WTC11 (cell line): ENCODE measurements around the gene PPP4R3B. TPM values are rescaled to one million over a fixed set of nuclear protein-coding genes. Genes with fewer than 3 reads are reported as not detected.

Experiments
- ATAC-seq: fragments of 200-7000 bp; cut with Tn5 transposase; 2 replicates; pipeline ENCODE4 v1.10.0; 2021; ENCODE audit warnings: mild to moderate bottlenecking, moderate library complexity
- CTCF ChIA-PET: fragments of 300-600 bp; sonication (Branson Sonifier 250); formaldehyde crosslinking; loops from one replicate; lab custom pipeline; 2021; ENCODE audit warnings: antibody characterized with exemption; lab: Charles Lee
- POLR2A ChIA-PET: fragments of 350-600 bp; sonication (Branson Sonifier 250); formaldehyde crosslinking; loops from one replicate; lab custom pipeline; 2021; ENCODE audit warnings: antibody characterized with exemption; lab: Charles Lee
- DNase-seq: peaks from one replicate; pipeline ENCODE4 v3.0.0; 2021; ENCODE audit warnings: low spot score
- H3K27ac Mint-ChIP-seq: 2 replicates; pipeline ENCODE4 v1.8.0; 2021; ENCODE audit warnings: mixed read lengths
- H3K27me3 Mint-ChIP-seq: 2 replicates; pipeline ENCODE4 v1.8.0; 2021; ENCODE audit warnings: low read depth, mild to moderate bottlenecking, moderate library complexity, mixed read lengths
- H3K36me3 Mint-ChIP-seq: 2 replicates; pipeline ENCODE4 v1.8.0; 2021; ENCODE audit warnings: mixed read lengths
- H3K4me1 Mint-ChIP-seq: 2 replicates; pipeline ENCODE4 v1.8.0; 2022; ENCODE audit warnings: mixed read lengths
- H3K4me3 Mint-ChIP-seq: 2 replicates; pipeline ENCODE4 v1.8.0; 2021; ENCODE audit warnings: mild to moderate bottlenecking, moderate library complexity, mixed read lengths
- H3K9me3 Mint-ChIP-seq: 2 replicates; pipeline ENCODE4 v1.8.0; 2021; ENCODE audit warnings: mixed read lengths
- ATF1 ChIP-seq: sonication (generic); formaldehyde crosslinking; IDR thresholded peaks from 2 replicates; pipeline ENCODE4 v1.8.1; 2023; ENCODE audit warnings: mild to moderate bottlenecking, moderate library complexity, missing genetic modification reagents
- CREB1 ChIP-seq: sonication (generic); formaldehyde crosslinking; IDR thresholded peaks from 2 replicates; pipeline ENCODE4 v1.8.0; 2023; ENCODE audit warnings: mild to moderate bottlenecking, missing genetic modification reagents
- ELF4 ChIP-seq: sonication (generic); formaldehyde crosslinking; IDR thresholded peaks from 2 replicates; pipeline ENCODE4 v1.8.1; 2022; ENCODE audit warnings: low read depth, mild to moderate bottlenecking, moderate library complexity, missing genetic modification reagents
- GABPB1 ChIP-seq: sonication (generic); formaldehyde crosslinking; IDR thresholded peaks from 2 replicates; pipeline ENCODE4 v1.8.1; 2023; ENCODE audit warnings: mild to moderate bottlenecking, missing genetic modification reagents
- IRF2 ChIP-seq: sonication (generic); formaldehyde crosslinking; IDR thresholded peaks from 2 replicates; pipeline ENCODE4 v1.8.0; 2022; ENCODE audit warnings: low read depth, missing genetic modification reagents, borderline replicate concordance
- MXD4 ChIP-seq: fragments of 250-450 bp; sonication (Bioruptor Pico); IDR thresholded peaks from 2 replicates; pipeline ENCODE4 v1.8.0; 2021; ENCODE audit warnings: mild to moderate bottlenecking, moderate library complexity, borderline replicate concordance
- NFE2L1 ChIP-seq: sonication (generic); formaldehyde crosslinking; IDR thresholded peaks from 2 replicates; pipeline ENCODE4 v1.8.1; 2023; ENCODE audit warnings: missing genetic modification reagents
- NR1H2 ChIP-seq: sonication (generic); formaldehyde crosslinking; IDR thresholded peaks from 2 replicates; pipeline ENCODE4 v1.9.0; 2021; ENCODE audit warnings: mild to moderate bottlenecking, moderate library complexity, missing genetic modification reagents
- SMAD4 ChIP-seq: sonication (generic); formaldehyde crosslinking; IDR thresholded peaks from 2 replicates; pipeline ENCODE4 v1.8.0; 2022; ENCODE audit warnings: mild to moderate bottlenecking, missing genetic modification reagents
- ZNF219 ChIP-seq: sonication (generic); formaldehyde crosslinking; IDR thresholded peaks from 2 replicates; pipeline ENCODE4 v1.8.0; 2023; ENCODE audit warnings: missing genetic modification reagents, mild to moderate bottlenecking, borderline replicate concordance
- ZNF263 ChIP-seq: sonication (generic); formaldehyde crosslinking; IDR thresholded peaks from 2 replicates; pipeline ENCODE4 v1.8.1; 2022; ENCODE audit warnings: low read depth, mild to moderate bottlenecking, moderate library complexity, missing genetic modification reagents
- ZNF396 ChIP-seq: fragments of 250-450 bp; sonication (Bioruptor Pico); IDR thresholded peaks from 2 replicates; pipeline ENCODE4 v1.8.0; 2021; ENCODE audit warnings: mild to moderate bottlenecking, moderate library complexity, borderline replicate concordance
- ZNF671 ChIP-seq: fragments of 250-450 bp; sonication (Bioruptor Pico); IDR thresholded peaks from 2 replicates; pipeline ENCODE4 v1.8.0; 2021; ENCODE audit warnings: mild to moderate bottlenecking
- total RNA-seq: library from RNA; stranded (reverse); gene quantifications from 3 replicates; pipeline ENCODE4 v1.2.3, GENCODE V29; 2021
- TF ChIP-seq, protein P1 (sequence below): fragments of 250-450 bp; sonication (Bioruptor Pico); IDR thresholded peaks from 2 replicates; pipeline ENCODE4 v1.9.0; 2021; ENCODE audit warnings: mild to moderate bottlenecking
- TF ChIP-seq, protein P2 (sequence below): sonication (generic); formaldehyde crosslinking; IDR thresholded peaks from 2 replicates; pipeline ENCODE4 v1.8.1; 2023; ENCODE audit warnings: mild to moderate bottlenecking, missing genetic modification reagents, moderate library complexity
- TF ChIP-seq, protein P3 (sequence below): sonication (generic); formaldehyde crosslinking; IDR thresholded peaks from 2 replicates; pipeline ENCODE4 v1.8.0; 2022; ENCODE audit warnings: mild to moderate bottlenecking, missing genetic modification reagents
- TF ChIP-seq, protein P4 (sequence below): sonication (generic); formaldehyde crosslinking; IDR thresholded peaks from 2 replicates; pipeline ENCODE4 v1.8.1; 2023; ENCODE audit warnings: mild to moderate bottlenecking, missing genetic modification reagents, borderline replicate concordance
- TF ChIP-seq, protein P5 (sequence below): fragments of 250-450 bp; sonication (Bioruptor Pico); IDR thresholded peaks from 2 replicates; pipeline ENCODE4 v2.1.2; 2022; ENCODE audit warnings: mild to moderate bottlenecking, moderate library complexity
- TF ChIP-seq, protein P6 (sequence below): sonication (generic); formaldehyde crosslinking; IDR thresholded peaks from 2 replicates; pipeline ENCODE4 v1.8.0; 2023; ENCODE audit warnings: missing genetic modification reagents

PPP4R3B gene
- total RNA-seq, 1 experiment from 2014 or later, result 39.0 TPM

DNA sequence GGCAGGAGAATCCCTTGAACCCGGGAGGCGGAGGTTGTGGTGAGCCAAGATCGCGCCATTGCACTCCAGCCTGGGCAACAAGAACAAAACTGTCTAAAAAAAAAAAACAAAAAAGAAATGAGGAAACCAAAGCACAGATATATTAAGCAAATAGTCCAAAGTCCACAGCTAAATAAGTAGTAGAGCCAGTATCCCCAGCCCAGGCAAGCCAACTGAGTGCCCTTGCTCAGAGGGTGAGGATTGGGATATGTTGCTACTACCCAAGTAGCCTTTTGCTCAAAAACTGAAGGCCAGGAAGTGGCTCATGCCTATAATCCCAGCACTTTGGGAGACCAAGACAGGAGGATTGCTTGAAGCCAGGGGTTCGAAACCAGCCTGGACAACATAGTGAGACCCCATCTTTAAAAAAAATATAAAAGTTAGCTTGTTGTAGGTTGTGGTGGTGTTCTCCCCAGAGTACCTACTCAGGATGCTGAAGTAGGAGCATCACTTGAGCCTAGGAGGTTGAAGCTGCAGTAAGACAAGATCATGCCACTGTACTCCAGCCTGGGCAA, 92.5 kb downstream of the PPP4R3B start (continued):
- TF ChIP-seq, protein P1, sequence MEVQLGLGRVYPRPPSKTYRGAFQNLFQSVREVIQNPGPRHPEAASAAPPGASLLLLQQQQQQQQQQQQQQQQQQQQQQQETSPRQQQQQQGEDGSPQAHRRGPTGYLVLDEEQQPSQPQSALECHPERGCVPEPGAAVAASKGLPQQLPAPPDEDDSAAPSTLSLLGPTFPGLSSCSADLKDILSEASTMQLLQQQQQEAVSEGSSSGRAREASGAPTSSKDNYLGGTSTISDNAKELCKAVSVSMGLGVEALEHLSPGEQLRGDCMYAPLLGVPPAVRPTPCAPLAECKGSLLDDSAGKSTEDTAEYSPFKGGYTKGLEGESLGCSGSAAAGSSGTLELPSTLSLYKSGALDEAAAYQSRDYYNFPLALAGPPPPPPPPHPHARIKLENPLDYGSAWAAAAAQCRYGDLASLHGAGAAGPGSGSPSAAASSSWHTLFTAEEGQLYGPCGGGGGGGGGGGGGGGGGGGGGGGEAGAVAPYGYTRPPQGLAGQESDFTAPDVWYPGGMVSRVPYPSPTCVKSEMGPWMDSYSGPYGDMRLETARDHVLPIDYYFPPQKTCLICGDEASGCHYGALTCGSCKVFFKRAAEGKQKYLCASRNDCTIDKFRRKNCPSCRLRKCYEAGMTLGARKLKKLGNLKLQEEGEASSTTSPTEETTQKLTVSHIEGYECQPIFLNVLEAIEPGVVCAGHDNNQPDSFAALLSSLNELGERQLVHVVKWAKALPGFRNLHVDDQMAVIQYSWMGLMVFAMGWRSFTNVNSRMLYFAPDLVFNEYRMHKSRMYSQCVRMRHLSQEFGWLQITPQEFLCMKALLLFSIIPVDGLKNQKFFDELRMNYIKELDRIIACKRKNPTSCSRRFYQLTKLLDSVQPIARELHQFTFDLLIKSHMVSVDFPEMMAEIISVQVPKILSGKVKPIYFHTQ (CRISPR knock-in tag), result no peak
- TF ChIP-seq GABPB1 (CRISPR knock-in tag) (no peak), ELF4 (CRISPR knock-in tag) (no peak), MXD4 (no peak), NR1H2 (no peak)
- TF ChIP-seq, protein P2, sequence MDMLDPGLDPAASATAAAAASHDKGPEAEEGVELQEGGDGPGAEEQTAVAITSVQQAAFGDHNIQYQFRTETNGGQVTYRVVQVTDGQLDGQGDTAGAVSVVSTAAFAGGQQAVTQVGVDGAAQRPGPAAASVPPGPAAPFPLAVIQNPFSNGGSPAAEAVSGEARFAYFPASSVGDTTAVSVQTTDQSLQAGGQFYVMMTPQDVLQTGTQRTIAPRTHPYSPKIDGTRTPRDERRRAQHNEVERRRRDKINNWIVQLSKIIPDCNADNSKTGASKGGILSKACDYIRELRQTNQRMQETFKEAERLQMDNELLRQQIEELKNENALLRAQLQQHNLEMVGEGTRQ (CRISPR knock-in tag), result no peak
- TF ChIP-seq, all 79 proteins: peak for 0

DNA sequence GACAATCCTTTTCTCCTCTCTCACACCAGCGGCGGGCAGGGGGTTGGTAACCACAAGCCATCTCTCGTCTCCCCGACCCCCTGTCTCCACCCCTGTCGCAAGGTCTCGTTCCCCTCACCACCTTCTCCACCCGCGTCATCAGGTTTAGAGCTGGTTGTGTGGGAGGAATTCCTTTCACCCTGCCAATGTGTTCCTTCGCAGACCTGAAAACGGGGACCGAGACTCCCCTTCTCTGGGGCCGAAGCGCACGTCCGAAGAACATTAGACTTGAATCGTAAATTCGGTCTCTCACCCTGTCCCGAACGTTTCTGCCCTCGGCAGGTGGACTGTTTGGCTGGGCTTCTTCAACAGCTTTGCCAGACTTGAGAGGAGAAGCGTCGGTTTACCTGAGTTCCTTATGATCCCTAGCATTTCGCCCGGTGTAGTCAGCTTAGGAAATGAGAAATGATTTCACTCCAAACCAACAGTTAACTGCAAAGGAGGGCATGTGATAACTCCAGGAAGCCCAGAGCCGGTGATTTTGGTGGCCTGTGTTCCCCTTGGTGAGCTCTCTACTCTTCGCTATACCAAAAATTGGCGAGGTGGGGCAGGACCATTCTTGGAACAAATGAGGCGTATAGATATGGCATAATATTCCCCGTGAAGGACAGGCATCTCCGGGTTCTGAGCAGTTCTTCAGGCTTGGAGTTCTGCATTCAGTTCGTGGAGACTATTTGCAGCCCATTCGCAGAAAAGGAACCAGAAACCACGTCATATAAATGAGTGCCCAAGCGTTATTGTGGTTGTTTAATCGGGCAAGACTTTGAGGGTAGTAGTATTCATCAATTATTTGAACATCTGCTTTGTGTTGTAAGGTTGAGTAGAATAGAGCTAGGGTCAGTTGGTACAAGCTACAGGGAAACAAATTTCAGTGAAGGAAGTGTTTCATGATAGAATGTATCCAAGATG, 97.2 kb downstream of the PPP4R3B start:
- no peaks in the 10 kb centered on the region; the same call in 1 of the 2 replicates for H3K27me3 Mint-ChIP-seq
- peaks cover 6% of the 10 kb centered on the region for H3K4me1 Mint-ChIP-seq
- CTCF ChIA-PET, result interaction anchor here (0.8 to 1.8 kb wide), 11 partner anchors 9 to 855 kb away, joined by 3 to 6 read pairs (median 4); partner anchors contain the start of gene CCDC88A
- no peaks in the 10 kb centered on the region for H3K9me3 Mint-ChIP-seq
- DNase-seq (peak; percentile 24), ATAC-seq (peak; percentile 6; the same call in 1 of the 2 replicates)
- POLR2A ChIA-PET, result interaction anchor here (0.5 to 1.5 kb wide), 6 partner anchors 14 to 101 kb away, joined by 3 to 11 read pairs (median 4); partner anchors contain the start of genes CCDC88A and PPP4R3B
- TF ChIP-seq ATF1 (CRISPR knock-in tag), result no peak
- TF ChIP-seq SMAD4 (CRISPR knock-in tag), result no peak
- TF ChIP-seq ZNF263 (CRISPR knock-in tag), result no peak
- TF ChIP-seq, protein P3, sequence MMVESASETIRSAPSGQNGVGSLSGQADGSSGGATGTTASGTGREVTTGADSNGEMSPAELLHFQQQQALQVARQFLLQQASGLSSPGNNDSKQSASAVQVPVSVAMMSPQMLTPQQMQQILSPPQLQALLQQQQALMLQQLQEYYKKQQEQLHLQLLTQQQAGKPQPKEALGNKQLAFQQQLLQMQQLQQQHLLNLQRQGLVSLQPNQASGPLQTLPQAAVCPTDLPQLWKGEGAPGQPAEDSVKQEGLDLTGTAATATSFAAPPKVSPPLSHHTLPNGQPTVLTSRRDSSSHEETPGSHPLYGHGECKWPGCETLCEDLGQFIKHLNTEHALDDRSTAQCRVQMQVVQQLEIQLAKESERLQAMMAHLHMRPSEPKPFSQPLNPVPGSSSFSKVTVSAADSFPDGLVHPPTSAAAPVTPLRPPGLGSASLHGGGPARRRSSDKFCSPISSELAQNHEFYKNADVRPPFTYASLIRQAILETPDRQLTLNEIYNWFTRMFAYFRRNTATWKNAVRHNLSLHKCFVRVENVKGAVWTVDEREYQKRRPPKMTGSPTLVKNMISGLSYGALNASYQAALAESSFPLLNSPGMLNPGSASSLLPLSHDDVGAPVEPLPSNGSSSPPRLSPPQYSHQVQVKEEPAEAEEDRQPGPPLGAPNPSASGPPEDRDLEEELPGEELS (CRISPR knock-in tag), result no peak
- TF ChIP-seq NFE2L1, result no peak
- TF ChIP-seq CREB1 (CRISPR knock-in tag), result no peak
- no peak for TF ChIP-seq IRF2 (CRISPR knock-in tag)
- TF ChIP-seq, protein P4, sequence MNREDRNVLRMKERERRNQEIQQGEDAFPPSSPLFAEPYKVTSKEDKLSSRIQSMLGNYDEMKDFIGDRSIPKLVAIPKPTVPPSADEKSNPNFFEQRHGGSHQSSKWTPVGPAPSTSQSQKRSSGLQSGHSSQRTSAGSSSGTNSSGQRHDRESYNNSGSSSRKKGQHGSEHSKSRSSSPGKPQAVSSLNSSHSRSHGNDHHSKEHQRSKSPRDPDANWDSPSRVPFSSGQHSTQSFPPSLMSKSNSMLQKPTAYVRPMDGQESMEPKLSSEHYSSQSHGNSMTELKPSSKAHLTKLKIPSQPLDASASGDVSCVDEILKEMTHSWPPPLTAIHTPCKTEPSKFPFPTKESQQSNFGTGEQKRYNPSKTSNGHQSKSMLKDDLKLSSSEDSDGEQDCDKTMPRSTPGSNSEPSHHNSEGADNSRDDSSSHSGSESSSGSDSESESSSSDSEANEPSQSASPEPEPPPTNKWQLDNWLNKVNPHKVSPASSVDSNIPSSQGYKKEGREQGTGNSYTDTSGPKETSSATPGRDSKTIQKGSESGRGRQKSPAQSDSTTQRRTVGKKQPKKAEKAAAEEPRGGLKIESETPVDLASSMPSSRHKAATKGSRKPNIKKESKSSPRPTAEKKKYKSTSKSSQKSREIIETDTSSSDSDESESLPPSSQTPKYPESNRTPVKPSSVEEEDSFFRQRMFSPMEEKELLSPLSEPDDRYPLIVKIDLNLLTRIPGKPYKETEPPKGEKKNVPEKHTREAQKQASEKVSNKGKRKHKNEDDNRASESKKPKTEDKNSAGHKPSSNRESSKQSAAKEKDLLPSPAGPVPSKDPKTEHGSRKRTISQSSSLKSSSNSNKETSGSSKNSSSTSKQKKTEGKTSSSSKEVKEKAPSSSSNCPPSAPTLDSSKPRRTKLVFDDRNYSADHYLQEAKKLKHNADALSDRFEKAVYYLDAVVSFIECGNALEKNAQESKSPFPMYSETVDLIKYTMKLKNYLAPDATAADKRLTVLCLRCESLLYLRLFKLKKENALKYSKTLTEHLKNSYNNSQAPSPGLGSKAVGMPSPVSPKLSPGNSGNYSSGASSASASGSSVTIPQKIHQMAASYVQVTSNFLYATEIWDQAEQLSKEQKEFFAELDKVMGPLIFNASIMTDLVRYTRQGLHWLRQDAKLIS, result no peak
- TF ChIP-seq, protein P2 (CRISPR knock-in tag), result no peak
- no peak for TF ChIP-seq ZNF396
- TF ChIP-seq ZNF671 (CRISPR knock-in tag), result no peak
- TF ChIP-seq ZNF219, result no peak
- TF ChIP-seq, protein P5, sequence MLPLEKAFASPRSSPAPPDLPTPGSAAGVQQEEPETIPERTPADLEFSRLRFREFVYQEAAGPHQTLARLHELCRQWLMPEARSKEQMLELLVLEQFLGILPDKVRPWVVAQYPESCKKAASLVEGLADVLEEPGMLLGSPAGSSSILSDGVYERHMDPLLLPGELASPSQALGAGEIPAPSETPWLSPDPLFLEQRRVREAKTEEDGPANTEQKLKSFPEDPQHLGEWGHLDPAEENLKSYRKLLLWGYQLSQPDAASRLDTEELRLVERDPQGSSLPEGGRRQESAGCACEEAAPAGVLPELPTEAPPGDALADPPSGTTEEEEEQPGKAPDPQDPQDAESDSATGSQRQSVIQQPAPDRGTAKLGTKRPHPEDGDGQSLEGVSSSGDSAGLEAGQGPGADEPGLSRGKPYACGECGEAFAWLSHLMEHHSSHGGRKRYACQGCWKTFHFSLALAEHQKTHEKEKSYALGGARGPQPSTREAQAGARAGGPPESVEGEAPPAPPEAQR (CRISPR knock-in tag), result no peak
- TF ChIP-seq, protein P6, sequence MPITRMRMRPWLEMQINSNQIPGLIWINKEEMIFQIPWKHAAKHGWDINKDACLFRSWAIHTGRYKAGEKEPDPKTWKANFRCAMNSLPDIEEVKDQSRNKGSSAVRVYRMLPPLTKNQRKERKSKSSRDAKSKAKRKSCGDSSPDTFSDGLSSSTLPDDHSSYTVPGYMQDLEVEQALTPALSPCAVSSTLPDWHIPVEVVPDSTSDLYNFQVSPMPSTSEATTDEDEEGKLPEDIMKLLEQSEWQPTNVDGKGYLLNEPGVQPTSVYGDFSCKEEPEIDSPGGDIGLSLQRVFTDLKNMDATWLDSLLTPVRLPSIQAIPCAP (CRISPR knock-in tag), result no peak
- TF ChIP-seq MXD4, result no peak
- peak overlapping the region; percentile 98 for H3K4me3 Mint-ChIP-seq
- H3K27ac Mint-ChIP-seq, result peak overlapping the region; percentile 85
- peaks cover 8% of the 10 kb centered on the region; the same call in 1 of the 2 replicates for H3K36me3 Mint-ChIP-seq
